Lower lobe of right lung (tissue), 2 donors: ENCODE results near the gene RBKS. TPM values are rescaled to one million over a fixed set of nuclear protein-coding genes. Genes with fewer than 3 reads are reported as not detected.
"Not testable (repeated sequence)": the region's sequence is repeated elsewhere in the genome, so short reads cannot be mapped to it uniquely, and the experiment has no call there.

Source experiments
- ATAC-seq, 2 donors: fragments of 200-7000 bp; cut with Tn5 transposase; one replicate each; pipeline ENCODE4 v1.9.1; 2020 to 2022; ENCODE audit warnings: mild to moderate bottlenecking in 2 of 2, moderate library complexity in 2 of 2
- DNase-seq: peaks from one replicate; pipeline ENCODE4 v3.0.0-alpha.2; 2020
- H3K27ac ChIP-seq: fragments of 200-600 bp; one replicate; pipeline ENCODE4 v1.8.0; 2022
- H3K27me3 ChIP-seq: fragments of 200-600 bp; one replicate; pipeline ENCODE4 v1.8.0; 2022; ENCODE audit warnings: low read depth
- H3K36me3 ChIP-seq: fragments of 200-600 bp; one replicate; pipeline ENCODE4 v1.8.0; 2022; ENCODE audit warnings: mild to moderate bottlenecking
- H3K4me1 ChIP-seq: fragments of 200-600 bp; one replicate; pipeline ENCODE4 v1.8.0; 2022
- H3K4me3 ChIP-seq: fragments of 200-600 bp; one replicate; pipeline ENCODE4 v1.8.0; 2022; ENCODE audit warnings: mild to moderate bottlenecking
- H3K9me3 ChIP-seq: fragments of 200-600 bp; one replicate; pipeline ENCODE4 v1.8.0; 2022
- CTCF ChIP-seq: fragments of 200-600 bp; IDR thresholded peaks from one replicate; pipeline ENCODE4 v1.8.0; 2022; ENCODE audit warnings: antibody characterized with exemption, mild to moderate bottlenecking
- intact Hi-C: fragments of 100-400 bp; cut with DNase I; formaldehyde crosslinking; loops from one replicate; pipeline ENCODE4 v1.11.0; 2022
- total RNA-seq: library from RNA; stranded (reverse); fragmentation: NEBNext Ultra II Directional; extraction: Animal tissue kit (Norgen Biotek cat#: 25700); gene quantifications from one replicate; pipeline ENCODE4 v1.2.1, GENCODE V29; 2021
- donor health status: DM: no; HTN: yes; CAD: no; lungs with severe emphysema.

RBKS gene
- total RNA-seq, 1 donor from 2014 or later, result 2.2 TPM

- Histone ChIP-seq H3K27me3 (no peaks in the 10 kb centered on the region), H3K4me1 (peaks cover 14% of the 10 kb centered on the region), H3K36me3 (no peaks in the 10 kb centered on the region), H3K27ac (peak overlapping the region; percentile 76), H3K9me3 (no peaks in the 10 kb centered on the region), H3K4me3 (peak overlapping the region; percentile 41)
- no peak for TF ChIP-seq CTCF
- peak; percentile 87 to 92 for ATAC-seq
- intact Hi-C loops, result no loop called here
- peak; percentile 86 for DNase-seq
Observed at GRCh38 chr2:27765621-27766286, 124.4 kb downstream of the RBKS start.

- H3K4me3 ChIP-seq, DNase-seq, H3K9me3 ChIP-seq, H3K27me3 ChIP-seq, ATAC-seq, intact Hi-C loops, H3K36me3 ChIP-seq: not testable (repeated sequence)
- Histone ChIP-seq H3K27ac (peak overlapping the region; percentile 76), H3K4me1 (peaks cover 11% of the 10 kb centered on the region)
Observed at GRCh38 chr2:27764526-27764925, 125.7 kb downstream of the RBKS start.

- Histone ChIP-seq H3K27me3 (no peaks in the 10 kb centered on the region), H3K36me3 (no peaks in the 10 kb centered on the region), H3K9me3 (no peaks in the 10 kb centered on the region), H3K4me1 (peaks cover 11% of the 10 kb centered on the region), H3K27ac (no peak overlapping the region), H3K4me3 (no peak overlapping the region)
- intact Hi-C loops, result no loop called here
- no peak for TF ChIP-seq CTCF
- no peak for ATAC-seq
- no peak for DNase-seq
Observed at GRCh38 chr2:27763907-27764267, 126.3 kb downstream of the RBKS start.

- H3K4me1 ChIP-seq, result peaks cover 11% of the 10 kb centered on the region
- H3K9me3 ChIP-seq, result no peaks in the 10 kb centered on the region
- ATAC-seq (no peak), DNase-seq (no peak)
- no peaks in the 10 kb centered on the region for H3K36me3 ChIP-seq
- H3K4me3 ChIP-seq, result no peak overlapping the region
- H3K27ac ChIP-seq, result no peak overlapping the region
- no peaks in the 10 kb centered on the region for H3K27me3 ChIP-seq
- intact Hi-C loops, result no loop called here
- no peak for TF ChIP-seq CTCF
Observed at GRCh38 chr2:27762951-27763906, 127.0 kb downstream of the RBKS start.

GRCh38 chr2:27756544-27757498, 133.4 kb downstream of the RBKS start:
- Histone ChIP-seq H3K4me1 (peaks cover 9% of the 10 kb centered on the region), H3K4me3 (no peak overlapping the region), H3K27me3 (no peaks in the 10 kb centered on the region), H3K36me3 (no peaks in the 10 kb centered on the region), H3K27ac (no peak overlapping the region), H3K9me3 (no peaks in the 10 kb centered on the region)
- peak; percentile 56 for DNase-seq
- TF ChIP-seq CTCF, result no peak
- intact Hi-C loops, result no loop called here
- peak in 1 of 2 donors; percentile 47 for ATAC-seq
